Activated CD4-positive, alpha-beta T cell treated with anti-CD3 and anti-CD28 coated beads, Interleukin-2, Interleukin-6, amounts not matched to agents 100 ng/mL and 50 ng/mL, durations not matched to agents 16 hours and 8 hours (primary cell): ENCODE measurements around the gene ZNF148.

Source experiments
- DNase-seq: peaks from one replicate; pipeline ENCODE4 v3.0.0-alpha.2; 2020

Gene ZNF148

DNA sequence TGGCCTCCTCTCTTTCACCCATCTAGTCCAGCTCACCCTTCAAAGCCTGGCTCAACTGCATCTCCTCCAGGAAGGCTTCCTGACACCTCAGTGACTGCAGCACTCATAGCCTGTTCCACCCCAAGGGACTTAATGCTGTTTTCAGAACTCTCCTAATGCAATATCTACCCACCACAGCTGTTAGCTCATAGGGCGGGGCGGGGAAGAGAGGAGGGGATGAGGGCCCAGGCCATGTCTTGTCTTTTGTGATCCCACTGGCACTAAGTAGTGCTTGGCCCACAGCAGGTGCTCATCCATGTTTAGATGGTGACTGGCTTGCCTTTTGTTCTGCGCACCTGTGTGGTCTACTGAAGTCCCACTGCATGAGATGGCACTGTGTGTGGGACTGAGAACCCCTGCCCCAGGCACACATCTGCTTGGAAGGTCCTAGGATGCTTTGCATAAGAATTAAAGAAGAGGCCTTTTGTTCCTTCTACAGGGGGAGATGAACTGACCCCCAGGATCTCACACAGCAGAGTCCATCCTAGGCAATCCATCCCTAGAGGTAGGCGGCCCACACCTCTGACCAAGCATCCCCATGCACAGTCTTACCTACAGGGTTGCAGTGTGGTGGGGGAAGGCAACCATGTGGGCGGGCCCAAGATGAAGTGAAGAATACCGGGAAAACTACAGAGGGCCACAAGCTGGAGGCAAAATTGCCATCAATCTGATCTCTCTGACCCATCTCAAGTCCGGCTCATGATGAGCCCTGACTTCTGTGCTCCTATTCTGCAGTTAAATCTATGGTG, 185.6 kb downstream of the ZNF148 start:
- DNase-seq, result no peak

- DNase-seq, result no peak
Measured at GRCh38 chr3:125188955-125189354, 186.2 kb downstream of the ZNF148 start.

GRCh38 chr3:125187599-125187910, 187.6 kb downstream of the ZNF148 start:
- DNase-seq, result no peak

DNA sequence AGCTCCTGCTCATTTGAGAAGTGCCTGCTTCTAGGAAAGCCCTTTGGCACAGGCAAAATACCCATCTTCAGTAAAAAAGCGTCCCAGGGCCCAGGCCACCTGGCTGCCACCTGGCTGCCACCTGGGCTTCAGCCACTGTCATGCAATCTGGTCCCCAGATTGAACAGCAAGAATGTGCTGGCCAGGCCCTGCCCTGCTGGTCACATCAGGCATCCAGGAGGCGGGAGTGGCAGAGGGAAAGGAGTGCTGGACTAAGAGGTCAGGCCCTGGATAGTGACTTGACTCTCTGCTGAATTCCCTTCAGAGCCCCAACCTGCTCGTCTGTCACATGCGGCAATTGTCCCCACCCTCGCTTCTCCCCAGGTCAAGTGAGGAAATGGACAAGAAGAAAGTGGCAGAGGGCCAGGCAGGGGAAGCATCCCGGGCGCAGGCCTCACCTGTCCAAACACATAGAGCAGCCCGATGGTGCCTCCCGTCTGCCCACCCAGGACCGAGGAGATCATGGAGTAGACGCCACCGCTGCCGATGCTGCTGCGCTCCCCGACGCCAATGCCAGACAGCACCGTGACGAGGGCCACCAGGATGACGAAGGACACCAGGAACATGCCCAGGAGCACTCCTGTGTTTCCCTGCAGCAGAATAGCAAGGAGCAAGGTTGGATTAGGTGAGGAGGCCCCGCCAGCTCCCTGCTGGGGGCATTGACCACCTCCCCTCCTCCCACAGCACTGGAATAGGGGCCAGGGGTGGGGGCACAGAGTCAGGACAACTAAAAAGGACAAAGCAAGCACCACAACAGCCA, 188.1 kb downstream of the ZNF148 start:
- no peak for DNase-seq

GRCh38 chr3:125186261-125186787, 188.8 kb downstream of the ZNF148 start:
- DNase-seq, result no peak

- no peak for DNase-seq
Measured at GRCh38 chr3:125185805-125186204, 189.3 kb downstream of the ZNF148 start.

- no peak for DNase-seq
Measured at GRCh38 chr3:125179884-125180240, 195.3 kb downstream of the ZNF148 start.

- no peak for DNase-seq
Measured at GRCh38 chr3:125179143-125179883, 195.8 kb downstream of the ZNF148 start.

GRCh38 chr3:125177746-125178145, 197.4 kb downstream of the ZNF148 start:
- no peak for DNase-seq
